Dermis microvascular lymphatic vessel endothelial cell (primary cell): Measurements from ENCODE around the gene TACR1. TPM values are rescaled to one million over a fixed set of nuclear protein-coding genes. Genes with fewer than 3 reads are reported as not detected.

Experiments used
- DNase-seq, 2 donors: peaks; one replicate each; pipeline versions ENCODE4 v3.0.0 to v3.0.0-alpha.2; 2010; ENCODE audit warnings: low read depth in 2 of 2
- total RNA-seq: library from RNA; depleted of rRNA; stranded (reverse); fragments of >200 nt; gene quantifications from 2 replicates; pipeline ENCODE4 v1.2.1, GENCODE V29; 2014

Gene TACR1
- total RNA-seq, 1 donor from 2014 or later: not detected

DNA sequence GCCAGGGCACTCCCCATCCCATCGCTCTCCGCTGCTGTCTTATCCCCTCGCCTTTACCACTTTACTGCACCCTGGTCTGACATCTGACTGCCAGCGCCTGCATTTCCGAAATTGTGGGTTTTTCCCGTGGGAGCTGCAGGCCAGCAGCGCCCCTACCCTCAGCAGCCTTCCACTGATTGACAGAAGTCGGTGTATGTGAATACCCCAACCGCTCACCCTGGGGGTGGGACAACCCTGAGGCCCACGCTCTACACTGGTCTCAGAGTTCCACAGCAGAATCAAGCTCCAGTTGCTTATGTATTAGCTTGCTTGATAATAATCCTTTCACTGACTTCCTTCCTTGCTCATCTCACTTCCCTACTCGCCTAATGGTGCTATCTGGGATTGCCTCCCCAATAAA, 178.8 kb downstream of the TACR1 start:
- no peak for DNase-seq

DNA sequence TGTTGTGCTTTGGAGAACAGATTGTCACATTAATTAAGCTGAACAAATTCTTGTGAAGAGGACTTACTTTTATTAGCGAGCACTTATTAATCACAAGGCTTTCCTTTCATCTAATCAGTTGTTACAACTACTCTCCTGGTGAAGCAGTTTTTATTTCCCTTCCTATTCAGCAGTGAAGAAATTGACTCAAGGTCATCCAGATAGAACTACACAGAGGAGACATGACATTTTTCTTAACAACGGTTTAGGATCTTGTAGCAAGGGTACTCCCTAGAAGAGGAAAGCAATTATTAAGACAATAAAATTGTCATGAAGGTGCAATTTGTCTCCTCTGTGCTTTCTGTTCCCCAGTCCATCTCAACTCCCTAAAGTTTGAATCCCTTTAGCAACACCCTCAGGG, 179.5 kb downstream of the TACR1 start:
- no peak for DNase-seq

DNA sequence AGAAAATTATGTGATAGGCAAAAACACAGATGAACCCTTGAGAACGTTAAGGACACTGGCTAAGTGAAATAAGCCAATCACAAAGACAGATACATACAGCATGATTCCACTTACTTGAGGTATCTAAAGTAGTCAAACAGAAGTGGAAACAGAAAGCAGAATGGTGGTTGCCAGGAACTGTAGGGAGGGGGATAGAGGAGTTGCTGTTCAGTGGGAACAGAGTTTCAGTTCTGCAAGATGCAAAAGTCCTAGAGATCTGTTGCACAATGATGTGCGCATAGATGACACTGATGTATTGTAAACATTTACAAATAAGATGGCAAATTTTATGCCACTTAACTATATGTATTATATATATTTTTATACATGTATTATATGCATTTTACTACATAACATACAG, 181.2 kb downstream of the TACR1 start:
- no peak for DNase-seq

DNA sequence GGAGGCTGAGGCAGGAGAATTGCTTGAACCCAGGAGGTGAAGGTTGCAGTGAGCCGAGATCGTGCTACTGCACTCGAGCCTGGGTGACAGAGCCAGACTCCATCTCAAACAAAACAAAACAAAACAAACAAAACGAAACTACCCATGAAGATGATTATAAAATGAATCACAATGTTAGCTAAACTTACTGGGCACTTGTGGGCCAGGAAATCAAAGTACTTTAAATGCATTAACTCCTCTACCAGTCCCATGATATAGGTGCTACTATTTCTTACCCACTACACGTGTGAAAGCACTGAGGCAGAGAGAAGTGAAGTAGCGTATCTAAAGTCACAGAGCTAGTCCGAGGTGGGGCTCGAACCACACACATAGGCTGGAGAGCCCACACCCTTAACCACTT, 187.2 kb downstream of the TACR1 start:
- no peak for DNase-seq

GRCh38 chr2:75010571-75010970, 188.7 kb downstream of the TACR1 start:
- DNase-seq: no peak

GRCh38 chr2:75007819-75008218, 191.5 kb downstream of the TACR1 start:
- DNase-seq: no peak

DNA sequence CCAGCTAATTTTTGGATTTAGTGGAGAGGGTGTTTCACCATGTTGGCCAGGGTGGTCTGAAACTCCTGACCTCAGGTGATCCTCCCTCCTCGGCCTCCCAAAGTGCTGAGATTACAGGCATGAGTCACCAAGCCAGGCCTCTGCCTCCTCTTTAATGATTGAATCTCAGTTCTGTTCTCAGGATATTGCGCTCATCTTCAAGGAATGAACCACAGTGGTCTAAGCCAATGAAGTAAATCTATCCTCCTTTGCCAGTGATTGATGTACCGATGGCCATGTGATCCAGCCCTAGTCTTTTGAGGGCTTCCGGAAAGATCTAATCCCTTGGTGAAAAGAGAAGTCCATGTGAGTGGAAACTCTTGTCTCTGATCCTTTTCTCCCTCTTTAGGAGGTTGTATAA, 192.3 kb downstream of the TACR1 start:
- DNase-seq: no peak

- DNase-seq: no peak
Measured at GRCh38 chr2:75006041-75006440, 193.3 kb downstream of the TACR1 start.

DNA sequence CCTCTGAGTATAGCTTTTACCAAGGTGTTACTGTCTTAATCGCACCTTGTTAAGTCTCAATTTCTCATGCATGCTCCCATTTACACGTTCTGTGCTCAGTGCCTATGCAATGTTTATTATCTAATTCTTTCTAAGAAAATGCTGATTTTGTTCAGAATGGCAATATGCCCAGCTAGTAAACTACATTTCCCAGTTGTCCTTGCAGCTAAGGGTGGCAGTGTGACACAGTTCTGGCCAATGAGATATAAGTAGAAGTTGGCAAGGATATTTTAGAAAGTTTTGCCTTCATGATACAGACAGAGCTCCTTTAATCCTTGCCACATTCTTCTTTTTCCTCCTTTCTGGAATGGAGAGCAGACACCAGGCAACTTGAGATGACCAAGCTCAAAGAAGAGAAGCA, 195.5 kb downstream of the TACR1 start:
- no peak for DNase-seq

- DNase-seq: no peak
Measured at GRCh38 chr2:75003276-75003675, 196.0 kb downstream of the TACR1 start.

DNA sequence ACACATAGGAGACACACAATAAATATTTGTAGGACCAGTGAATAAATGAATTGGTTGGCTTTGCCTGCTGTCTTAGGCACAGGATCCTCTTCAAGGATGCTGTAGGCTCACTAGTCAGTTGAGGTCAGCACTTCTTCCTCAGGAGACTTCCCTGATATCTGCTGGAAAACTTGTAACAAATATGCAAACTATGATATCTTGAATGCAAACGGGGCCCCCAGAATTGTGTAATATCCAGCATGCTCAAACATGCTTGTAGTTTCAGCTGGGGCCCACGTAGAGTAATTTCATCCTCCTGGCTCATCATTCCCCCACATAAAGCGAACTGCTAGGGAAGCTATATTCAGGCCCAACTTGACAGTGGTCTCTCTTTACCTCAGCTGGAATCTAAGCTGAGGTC, 197.3 kb downstream of the TACR1 start:
- DNase-seq: no peak

DNA sequence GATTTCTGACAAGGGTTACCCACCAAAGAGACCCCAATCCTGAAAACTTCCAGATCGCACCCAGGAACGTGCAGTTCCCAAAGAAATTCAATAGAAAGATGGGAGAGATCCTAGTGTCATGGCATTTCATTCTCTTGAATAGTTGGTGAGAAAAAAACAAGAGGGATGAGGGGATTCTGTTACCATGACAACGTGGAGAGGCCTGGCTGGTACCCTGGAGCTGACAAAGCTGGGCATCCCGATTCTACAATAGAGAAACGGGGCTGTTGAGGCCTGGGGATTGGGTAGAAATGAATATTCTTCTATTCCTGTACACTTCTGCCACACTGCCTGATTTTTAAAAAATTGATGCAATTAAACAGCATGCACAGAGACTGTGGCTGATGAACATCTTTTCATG, 199.9 kb downstream of the TACR1 start:
- DNase-seq: no peak

Other genes with a start within 250 kb of the TACR1 start
- 17.7 and 21.1 TPM in 2 replicates for gene POLE4, start 240.9 kb downstream of the TACR1 start, total RNA-seq